Panc1 (cell line): ENCODE results near the gene TRIM54. TPM values are rescaled to one million over a fixed set of nuclear protein-coding genes. Genes with fewer than 3 reads are reported as not detected.

Source experiments
- ATAC-seq: fragments of 200-7000 bp; cut with Tn5 transposase; 2 replicates; pipeline ENCODE4 v1.9.1; 2020; ENCODE audit warnings: mild to moderate bottlenecking, moderate library complexity
- BruUV-seq: library from RNA; stranded (reverse); fragments of 400-500 nt; replicated peaks from 2 replicates; lab custom pipeline; 2021; lab: Mats Ljungman, UMichigan
- CTCF ChIA-PET: fragments of 300-600 bp; sonication (Branson Sonifier 250); formaldehyde crosslinking; loops from one replicate; lab custom pipeline; 2022; ENCODE audit warnings: antibody characterized with exemption; lab: Charles Lee
- POLR2A ChIA-PET: fragments of 300-600 bp; sonication (Branson Sonifier 250); formaldehyde crosslinking; loops from one replicate; lab custom pipeline; 2022; ENCODE audit warnings: antibody characterized with exemption; lab: Charles Lee
- DNase-seq: peaks from one replicate; pipeline ENCODE4 v3.0.0-alpha.2; 2010; ENCODE audit warnings: low read depth, low spot score
- H3K27ac ChIP-seq: 2 replicates; pipeline ENCODE4 v1.5.1; 2011; ENCODE audit warnings: mild to moderate bottlenecking, low read length, inconsistent platforms
- H3K27me3 ChIP-seq: fragments of 200-500 bp; sonication (Bioruptor generic); 2 replicates; pipeline ENCODE4 v1.6.0; 2014; ENCODE audit warnings: low read length, inconsistent platforms; ENCODE audit not compliant: control insufficient read depth, insufficient read depth
- H3K36me3 ChIP-seq: fragments of 200-500 bp; sonication (Bioruptor generic); 2 replicates; pipeline ENCODE4 v1.5.1; 2014; ENCODE audit warnings: inconsistent platforms, mild to moderate bottlenecking, low read length, moderate library complexity; ENCODE audit not compliant: control insufficient read depth, insufficient read depth
- H3K4me1 ChIP-seq: 2 replicates; pipeline ENCODE4 v1.5.1; 2011; ENCODE audit warnings: inconsistent platforms, mild to moderate bottlenecking, low read length, moderate library complexity; ENCODE audit not compliant: control insufficient read depth, insufficient read depth
- H3K4me3 ChIP-seq, 2 experiments: 2 replicates each; pipeline ENCODE4 v1.5.1; 2011 to 2012; ENCODE audit warnings: low read depth in 2 of 2, low read length in 2 of 2, mild to moderate bottlenecking in 2 of 2, inconsistent platforms in 1 of 2, moderate library complexity in 1 of 2
- H3K9me3 ChIP-seq: fragments of 200-500 bp; sonication (Bioruptor generic); 2 replicates; pipeline ENCODE4 v1.5.1; 2014; ENCODE audit warnings: low read depth, mild to moderate bottlenecking, inconsistent platforms, low read length, moderate library complexity; ENCODE audit not compliant: control insufficient read depth, insufficient read depth
- POLR2AphosphoS5 ChIP-seq: IDR thresholded peaks from 2 replicates; pipeline ENCODE4 v1.6.1; 2012; ENCODE audit warnings: mild to moderate bottlenecking, low read depth, low read length, moderate library complexity
- SIN3A ChIP-seq: IDR thresholded peaks from 2 replicates; pipeline ENCODE4 v1.6.1; 2012; ENCODE audit warnings: low read depth, mild to moderate bottlenecking, low read length, moderate library complexity, borderline replicate concordance; ENCODE audit not compliant: insufficient read depth
- TCF7L2 ChIP-seq: IDR thresholded peaks from 2 replicates; pipeline ENCODE4 v1.6.1; 2011; ENCODE audit warnings: mild to moderate bottlenecking, low read depth, low read length, inconsistent platforms
- in situ Hi-C: cut with HindIII; loops from 2 replicates; pipeline ENCODE4 v1.10.0; 2016; ENCODE audit warnings: low sequenced_read_pairs, low pct_unique_long_range_greater_than_20kb
- intact Hi-C: fragments of 100-400 bp; cut with micrococcal nuclease; formaldehyde crosslinking; loops from one replicate; pipeline ENCODE4 v1.10.0; 2022; ENCODE audit not compliant: unreplicated experiment
- total RNA-seq: library from RNA; stranded (reverse); gene quantifications from one replicate; pipeline ENCODE4 v1.2.1, GENCODE V29; 2021; ENCODE audit not compliant: unreplicated experiment
- TF ChIP-seq, protein P1 (sequence below): fragments of 450-650 bp; IDR thresholded peaks from 2 replicates; pipeline ENCODE4 v1.5.1; 2017; ENCODE audit warnings: mild to moderate bottlenecking
- TF ChIP-seq, protein P2 (sequence below), 2 experiments: IDR thresholded peaks; 2 replicates each; pipeline ENCODE4 v1.6.1; 2011 to 2012; ENCODE audit warnings: low read depth in 2 of 2, control low read depth in 1 of 2, low read length in 1 of 2, mild to moderate bottlenecking in 1 of 2, moderate library complexity in 1 of 2; ENCODE audit not compliant: insufficient read depth in 1 of 2

Gene TRIM54
- total RNA-seq, 1 experiment from 2014 or later, result 0.21 TPM

GRCh38 chr2:27303093-27304025 lies 21.1 kb downstream of the TRIM54 start:
- ATAC-seq (peak; percentile 76), DNase-seq (no peak)
- in situ Hi-C loops (no loop called here), intact Hi-C loops (no loop called here)
- peak overlapping the region; percentile 31 to 55 for H3K4me3 ChIP-seq
- ChIA-PET POLR2A (interaction anchor here (0.6 to 0.8 kb wide), 2 partner anchors 11 to 366 kb away, joined by 4 read pairs; no protein-coding TSS in a partner anchor), CTCF (interaction anchor here (0.6 to 1.8 kb wide), 15 partner anchors 11 to 371 kb away, joined by 3 to 11 read pairs (median 4); partner anchors contain the start of genes MPV17 and SLC30A3)
- H3K27me3 ChIP-seq, result no peaks in the 10 kb centered on the region
- BruUV-seq, result no TSS peak
- H3K36me3 ChIP-seq, result no peaks in the 10 kb centered on the region
- TF ChIP-seq, protein P1, sequence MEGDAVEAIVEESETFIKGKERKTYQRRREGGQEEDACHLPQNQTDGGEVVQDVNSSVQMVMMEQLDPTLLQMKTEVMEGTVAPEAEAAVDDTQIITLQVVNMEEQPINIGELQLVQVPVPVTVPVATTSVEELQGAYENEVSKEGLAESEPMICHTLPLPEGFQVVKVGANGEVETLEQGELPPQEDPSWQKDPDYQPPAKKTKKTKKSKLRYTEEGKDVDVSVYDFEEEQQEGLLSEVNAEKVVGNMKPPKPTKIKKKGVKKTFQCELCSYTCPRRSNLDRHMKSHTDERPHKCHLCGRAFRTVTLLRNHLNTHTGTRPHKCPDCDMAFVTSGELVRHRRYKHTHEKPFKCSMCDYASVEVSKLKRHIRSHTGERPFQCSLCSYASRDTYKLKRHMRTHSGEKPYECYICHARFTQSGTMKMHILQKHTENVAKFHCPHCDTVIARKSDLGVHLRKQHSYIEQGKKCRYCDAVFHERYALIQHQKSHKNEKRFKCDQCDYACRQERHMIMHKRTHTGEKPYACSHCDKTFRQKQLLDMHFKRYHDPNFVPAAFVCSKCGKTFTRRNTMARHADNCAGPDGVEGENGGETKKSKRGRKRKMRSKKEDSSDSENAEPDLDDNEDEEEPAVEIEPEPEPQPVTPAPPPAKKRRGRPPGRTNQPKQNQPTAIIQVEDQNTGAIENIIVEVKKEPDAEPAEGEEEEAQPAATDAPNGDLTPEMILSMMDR, result peak; percentile 93
- no peak for TF ChIP-seq POLR2AphosphoS5
- H3K9me3 ChIP-seq, result no peaks in the 10 kb centered on the region
- H3K27ac ChIP-seq, result peak overlapping the region; percentile 45; the same call in 1 of the 2 replicates
- no peaks in the 10 kb centered on the region for H3K4me1 ChIP-seq

- CTCF ChIA-PET, result no interaction called here
- POLR2A ChIA-PET, result no interaction called here
Measured at GRCh38 chr2:27304488-27305240, 22.4 kb downstream of the TRIM54 start.

More at GRCh38 chr2:27304488-27305240, 22.4 kb downstream of the TRIM54 start:
- Histone ChIP-seq H3K27me3 (no peaks in the 10 kb centered on the region), H3K4me3 (no peak overlapping the region), H3K4me1 (no peaks in the 10 kb centered on the region), H3K9me3 (no peaks in the 10 kb centered on the region), H3K27ac (no peak overlapping the region), H3K36me3 (no peaks in the 10 kb centered on the region)
- ATAC-seq (no peak), DNase-seq (no peak)
- in situ Hi-C loops, result no loop called here
- intact Hi-C loops, result no loop called here
- TF ChIP-seq TCF7L2, result no peak
- no peak for TF ChIP-seq POLR2AphosphoS5
- TF ChIP-seq SIN3A, result no peak
- TF ChIP-seq, protein P2, sequence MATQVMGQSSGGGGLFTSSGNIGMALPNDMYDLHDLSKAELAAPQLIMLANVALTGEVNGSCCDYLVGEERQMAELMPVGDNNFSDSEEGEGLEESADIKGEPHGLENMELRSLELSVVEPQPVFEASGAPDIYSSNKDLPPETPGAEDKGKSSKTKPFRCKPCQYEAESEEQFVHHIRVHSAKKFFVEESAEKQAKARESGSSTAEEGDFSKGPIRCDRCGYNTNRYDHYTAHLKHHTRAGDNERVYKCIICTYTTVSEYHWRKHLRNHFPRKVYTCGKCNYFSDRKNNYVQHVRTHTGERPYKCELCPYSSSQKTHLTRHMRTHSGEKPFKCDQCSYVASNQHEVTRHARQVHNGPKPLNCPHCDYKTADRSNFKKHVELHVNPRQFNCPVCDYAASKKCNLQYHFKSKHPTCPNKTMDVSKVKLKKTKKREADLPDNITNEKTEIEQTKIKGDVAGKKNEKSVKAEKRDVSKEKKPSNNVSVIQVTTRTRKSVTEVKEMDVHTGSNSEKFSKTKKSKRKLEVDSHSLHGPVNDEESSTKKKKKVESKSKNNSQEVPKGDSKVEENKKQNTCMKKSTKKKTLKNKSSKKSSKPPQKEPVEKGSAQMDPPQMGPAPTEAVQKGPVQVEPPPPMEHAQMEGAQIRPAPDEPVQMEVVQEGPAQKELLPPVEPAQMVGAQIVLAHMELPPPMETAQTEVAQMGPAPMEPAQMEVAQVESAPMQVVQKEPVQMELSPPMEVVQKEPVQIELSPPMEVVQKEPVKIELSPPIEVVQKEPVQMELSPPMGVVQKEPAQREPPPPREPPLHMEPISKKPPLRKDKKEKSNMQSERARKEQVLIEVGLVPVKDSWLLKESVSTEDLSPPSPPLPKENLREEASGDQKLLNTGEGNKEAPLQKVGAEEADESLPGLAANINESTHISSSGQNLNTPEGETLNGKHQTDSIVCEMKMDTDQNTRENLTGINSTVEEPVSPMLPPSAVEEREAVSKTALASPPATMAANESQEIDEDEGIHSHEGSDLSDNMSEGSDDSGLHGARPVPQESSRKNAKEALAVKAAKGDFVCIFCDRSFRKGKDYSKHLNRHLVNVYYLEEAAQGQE (IDR thresholded peaks at IDR 0.05; ENCODE audit: insufficient read depth in 1 of 2, low read depth in 2 of 2, low read length in 1 of 2), result no peak
- TF ChIP-seq, protein P1, result no peak
- no TSS peak for BruUV-seq
